Eye (tissue), 1 donor: ENCODE results near the gene KIDINS220.

Source experiments
- DNase-seq: peaks from one replicate; pipeline ENCODE4 v3.0.0-alpha.2; 2015

The KIDINS220 gene

GRCh38 chr2:8691859-8692437, 145.5 kb downstream of the KIDINS220 start:
- no peak for DNase-seq

DNA sequence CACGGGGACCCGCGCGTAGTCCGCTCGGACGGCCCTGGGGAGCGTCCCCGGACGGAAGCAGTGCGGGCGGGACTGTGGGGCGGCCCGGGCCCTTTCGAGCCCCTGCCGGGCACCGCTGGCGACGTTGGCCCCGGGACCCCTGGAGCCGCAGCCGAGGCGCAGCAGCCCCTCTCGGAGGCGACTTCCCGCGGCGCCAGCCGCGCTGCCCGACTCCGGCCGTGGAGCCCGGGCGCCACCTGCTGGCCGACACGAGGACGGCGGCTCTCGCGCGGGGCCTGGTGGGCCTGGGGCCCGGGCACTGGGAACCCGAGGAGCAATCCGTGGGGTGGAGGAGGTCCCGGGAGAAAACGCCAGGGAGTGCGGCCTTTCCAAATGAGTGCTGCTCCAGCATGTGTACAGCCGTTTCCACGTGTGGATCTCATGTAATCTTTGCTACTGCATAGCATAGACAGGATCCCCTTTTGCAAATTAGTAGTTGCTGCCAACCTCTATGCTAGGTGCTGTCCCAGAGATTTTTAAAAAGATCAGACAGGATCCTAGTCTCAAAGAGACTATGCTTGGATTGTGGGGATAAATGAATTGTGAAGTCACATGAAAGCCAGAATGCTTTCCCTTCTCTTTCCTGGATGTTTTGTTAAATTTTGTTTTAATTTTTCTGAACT, 151.6 kb downstream of the KIDINS220 start:
- peak; percentile 90 for DNase-seq

GRCh38 chr2:8684878-8685696, 152.3 kb downstream of the KIDINS220 start:
- DNase-seq, result peak; percentile 75

GRCh38 chr2:8684540-8684877, 152.9 kb downstream of the KIDINS220 start:
- DNase-seq, result peak; percentile 74

DNA sequence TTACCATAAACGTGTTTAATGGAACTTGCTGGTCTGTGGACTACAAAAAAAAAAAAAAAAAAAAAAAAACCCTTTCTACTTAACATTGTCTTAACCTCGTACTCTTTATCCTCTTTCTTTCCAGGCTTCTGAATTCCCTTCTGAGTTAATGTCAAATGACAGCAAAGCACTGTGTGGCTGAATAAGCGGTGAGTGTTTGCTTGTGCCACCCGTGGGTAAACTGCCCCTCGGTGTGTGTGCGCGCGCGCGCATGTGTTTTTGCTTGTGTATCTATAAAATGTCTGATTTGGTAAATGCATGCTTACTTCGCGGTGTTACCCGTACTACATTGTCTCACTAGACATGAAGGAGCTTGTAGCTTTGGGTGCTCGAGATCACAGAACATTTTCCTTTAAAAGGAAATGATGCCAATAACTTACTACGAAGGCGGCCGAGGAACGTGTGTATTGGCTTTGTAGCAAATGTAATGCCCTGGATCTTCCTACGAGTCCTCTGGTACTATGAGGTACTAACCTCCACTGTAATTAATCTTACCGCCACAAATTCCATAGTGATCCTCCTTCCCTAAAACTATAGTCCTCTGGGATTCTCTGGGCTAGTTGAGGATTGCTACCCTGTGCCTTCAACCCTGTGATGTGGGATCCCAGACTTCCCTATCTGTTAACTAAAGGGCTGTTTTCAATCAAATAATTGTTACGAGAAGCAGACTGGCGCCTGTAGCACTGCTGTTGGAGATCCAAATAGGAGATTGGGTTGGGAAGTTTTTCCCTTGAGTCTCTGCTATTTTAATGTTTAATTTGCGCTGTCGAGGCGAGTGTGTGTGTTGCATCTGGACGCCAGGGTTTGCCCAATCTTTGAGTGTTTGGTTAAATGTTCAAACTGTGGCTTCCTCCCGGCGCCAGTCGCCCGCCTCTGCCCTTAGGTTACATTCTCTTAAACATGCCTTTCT, 154.4 kb downstream of the KIDINS220 start:
- peak; percentile 84 for DNase-seq

GRCh38 chr2:8681786-8682692, 155.4 kb downstream of the KIDINS220 start, which contains the start of gene ID2:
Gene ID2, plus strand, starts transcription at chr2:8682056. Its CDS starts 110 bp downstream, at chr2:8682166.
- DNase-seq, result peak; percentile 100

- DNase-seq, result peak; percentile 91
Observed at GRCh38 chr2:8680822-8681760, 156.3 kb downstream of the KIDINS220 start.

DNA sequence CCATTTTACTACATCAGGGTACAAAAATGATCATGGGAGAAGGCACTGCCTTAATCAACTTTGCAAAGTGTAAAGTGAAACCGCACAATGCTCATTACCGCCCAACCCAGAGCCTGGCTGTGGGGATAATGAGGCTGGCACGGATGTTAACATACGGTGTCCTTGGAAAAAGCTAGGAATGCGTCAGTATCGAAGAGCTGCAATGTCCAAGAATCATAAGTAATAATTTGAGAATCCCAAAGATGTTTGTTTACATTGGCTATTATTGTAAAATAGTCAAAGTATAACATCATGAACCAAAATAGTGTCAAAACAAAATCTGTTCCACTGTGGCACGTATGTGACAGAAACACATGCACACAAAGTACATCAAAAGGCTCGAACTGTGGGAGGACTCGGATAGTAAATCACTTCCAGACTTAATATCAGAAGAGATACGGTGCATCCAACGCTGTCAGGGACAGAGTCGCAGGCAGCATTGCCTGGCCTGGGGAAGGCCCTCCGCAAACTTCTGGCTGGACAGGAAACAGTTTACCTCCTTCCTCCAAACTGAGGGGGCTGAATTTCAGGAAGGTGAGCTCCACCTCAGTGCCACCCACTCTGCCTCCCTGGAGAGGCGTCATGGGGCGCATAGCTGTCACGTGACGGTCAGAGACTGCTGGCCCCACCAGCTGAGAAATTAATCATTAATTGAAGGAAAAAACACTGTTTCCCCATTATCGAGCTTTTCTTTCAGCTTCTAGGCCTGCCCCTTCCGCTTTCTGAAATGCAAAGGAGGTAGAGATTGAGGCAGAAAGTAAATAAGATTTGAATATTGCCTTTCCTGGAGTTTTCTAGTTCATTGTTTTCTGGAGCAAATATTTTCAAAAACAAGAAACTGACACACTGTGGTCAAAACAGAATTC, 157.3 kb downstream of the KIDINS220 start:
- peak; percentile 85 for DNase-seq

DNA sequence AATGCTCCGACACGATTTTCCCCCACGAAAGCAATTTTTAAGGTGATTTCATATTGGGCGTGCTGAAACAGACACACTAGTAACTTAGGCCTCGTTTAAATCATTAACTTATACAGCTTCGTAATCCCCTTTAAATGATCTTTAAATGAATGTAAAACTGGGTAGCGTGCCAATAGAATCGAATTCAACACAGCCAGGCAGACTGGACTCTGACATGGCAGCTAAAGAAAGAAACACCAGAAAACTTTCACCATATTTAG, 157.9 kb downstream of the KIDINS220 start:
- no peak for DNase-seq
